CD4-positive, alpha-beta T cell treated with Interleukin-15 for 1 hour (primary cell): ENCODE results near the gene NUDT5.
"Not testable (repeated sequence)": the region's sequence is repeated elsewhere in the genome, so short reads cannot be mapped to it uniquely, and the experiment has no call there.

Source experiments
- DNase-seq: peaks from one replicate; pipeline ENCODE4 v3.0.0-alpha.2; 2020

The NUDT5 gene

DNA sequence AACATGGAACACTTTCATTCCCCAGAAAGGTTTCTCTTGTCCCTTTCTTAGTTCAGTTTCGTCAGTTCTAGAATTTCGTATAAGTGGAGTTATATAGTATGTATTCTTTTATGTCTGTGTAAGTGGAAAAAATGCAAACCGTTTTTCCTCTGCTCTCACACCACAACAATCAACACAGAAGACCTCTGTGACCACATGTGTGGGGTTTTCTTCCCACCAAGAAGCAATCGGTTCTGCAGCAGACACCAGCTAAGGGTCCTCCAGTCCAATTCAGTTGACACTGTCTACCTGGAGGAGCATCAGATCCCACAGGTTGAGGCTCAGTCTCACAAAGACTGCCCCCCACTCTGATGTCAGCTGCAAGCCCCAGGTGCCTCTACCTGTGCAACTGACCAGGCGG is 6.5 kb upstream of the NUDT5 start:
- DNase-seq = no peak

DNA sequence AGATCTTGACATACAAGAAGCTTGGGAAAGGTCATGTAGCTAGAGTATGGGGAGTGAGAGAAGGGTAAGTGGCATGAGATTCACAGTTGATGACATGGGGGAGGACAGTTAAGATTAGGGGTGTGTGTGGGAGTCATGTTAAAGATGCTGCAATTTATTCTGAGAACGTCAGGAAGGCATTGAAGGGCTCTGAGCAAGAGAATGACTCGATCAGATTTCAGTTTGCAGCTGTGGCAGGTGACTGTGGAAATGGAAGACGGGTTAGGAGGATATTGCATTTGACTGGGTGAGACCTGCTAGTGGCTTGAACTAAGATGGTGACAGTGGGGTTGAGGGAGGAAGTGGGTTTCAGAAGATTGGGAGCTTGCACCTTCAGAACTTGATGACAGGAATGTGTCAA is 5.9 kb upstream of the NUDT5 start:
- no peak for DNase-seq

DNA sequence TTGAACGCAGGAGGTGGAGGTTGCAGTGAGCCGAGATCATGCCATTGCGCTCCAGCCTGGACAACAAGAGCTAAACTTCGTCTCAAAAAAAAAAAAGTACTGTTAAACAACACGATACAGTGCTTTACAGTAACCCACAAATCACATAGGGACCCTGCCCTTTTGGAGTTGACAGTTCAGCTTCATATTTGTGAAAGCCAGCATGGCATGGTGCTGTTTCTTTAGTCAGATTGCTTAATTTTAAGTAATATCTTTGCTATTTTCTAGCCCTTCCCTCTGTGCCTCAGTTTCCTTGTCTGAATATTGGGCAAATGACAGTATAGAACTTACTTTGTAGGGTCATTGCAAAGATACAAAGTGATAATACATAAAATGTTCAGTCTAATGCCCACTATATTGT is 5.2 kb upstream of the NUDT5 start:
- no peak for DNase-seq

DNA sequence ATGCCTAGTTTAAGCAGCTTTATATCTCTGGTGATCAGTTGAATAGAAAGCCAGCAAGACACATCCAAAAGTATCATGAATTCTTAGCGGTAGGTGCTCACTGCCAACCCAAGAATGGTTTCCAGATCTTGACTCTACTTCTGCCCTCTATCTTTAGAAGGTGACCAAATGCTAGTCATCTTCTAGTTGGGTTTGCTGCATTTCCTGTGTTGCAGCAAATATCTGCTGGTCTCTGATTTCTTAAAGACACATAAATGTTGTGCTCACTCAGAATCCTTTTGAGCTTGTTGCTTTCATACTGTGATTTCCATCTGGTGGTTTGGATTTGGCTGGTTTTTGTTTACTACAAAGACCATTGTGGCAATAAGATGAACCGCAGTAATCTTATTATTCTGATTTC is 2.5 kb upstream of the NUDT5 start:
- DNase-seq = no peak

DNA sequence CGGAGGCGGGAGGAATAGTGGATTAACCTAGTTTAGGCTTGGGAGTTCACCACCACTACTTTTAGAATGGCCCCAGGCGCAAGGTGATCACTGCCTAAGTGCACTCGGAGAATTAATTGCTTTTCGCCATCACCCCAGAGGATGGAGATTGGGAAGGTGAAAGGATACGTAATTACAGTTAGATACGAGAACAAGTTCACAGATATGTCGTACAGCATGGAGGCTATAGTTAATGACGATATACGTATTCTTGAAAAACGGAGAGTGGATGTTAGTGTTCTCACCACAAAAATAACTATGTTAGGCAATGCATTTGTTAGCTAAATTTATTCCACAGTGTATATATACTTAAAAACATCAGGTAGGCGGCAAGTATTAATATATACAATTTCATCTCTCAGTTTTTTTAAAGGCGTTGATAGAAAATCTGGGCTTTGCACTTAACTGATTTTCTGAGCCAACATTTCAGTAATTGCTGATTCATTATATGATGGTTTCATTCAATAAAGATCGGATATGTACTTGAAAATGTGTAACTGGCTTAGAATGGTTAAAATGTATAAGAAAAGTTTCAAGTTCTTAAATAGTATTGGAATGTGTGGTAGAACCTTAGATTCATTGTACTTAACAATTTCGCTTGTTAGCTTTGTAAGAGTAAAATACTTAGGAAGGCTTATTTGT is 980 bp upstream of the NUDT5 start:
- DNase-seq = no peak

DNA sequence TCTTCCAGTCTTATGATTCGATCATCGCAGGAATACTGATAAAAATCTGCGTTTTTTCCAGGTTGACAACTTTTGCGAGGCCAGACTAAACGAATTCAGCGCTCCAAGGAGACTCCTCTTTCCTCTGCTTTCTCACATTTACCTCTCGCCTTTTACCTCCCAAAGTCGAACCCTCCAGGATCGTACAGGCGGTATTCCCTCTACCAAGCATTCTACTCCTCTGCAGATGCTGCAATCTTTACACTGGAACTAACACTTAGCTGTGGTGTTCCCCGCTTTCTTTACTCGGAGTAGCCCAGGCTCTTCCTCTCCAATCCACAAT is 449 bp downstream of the NUDT5 start:
- DNase-seq = no peak

DNA sequence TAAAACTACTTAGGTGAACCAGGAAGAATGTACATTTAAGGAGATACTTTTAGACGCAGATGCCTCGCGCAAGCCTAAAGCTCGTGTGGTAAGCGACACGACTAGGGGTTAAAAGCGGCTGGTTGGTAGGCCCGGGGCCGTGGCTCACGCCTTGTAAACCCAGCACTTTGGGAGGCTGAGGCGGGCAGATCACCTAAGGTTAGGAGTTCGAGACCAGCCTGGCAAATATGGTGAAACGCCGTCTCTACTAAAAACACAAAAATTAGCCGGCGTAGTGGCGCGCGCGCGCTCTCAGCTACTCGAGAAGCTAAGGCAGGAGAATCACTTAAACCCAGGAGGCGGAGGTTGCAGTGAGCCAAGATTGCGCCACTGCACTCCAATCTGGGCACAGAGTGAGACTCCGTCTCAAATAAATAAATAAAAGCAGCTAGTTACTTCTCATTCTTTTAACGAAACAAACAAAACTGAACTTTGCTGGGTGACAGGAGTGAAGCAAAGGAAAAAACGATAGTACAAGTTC is 879 bp downstream of the NUDT5 start:
- peak; percentile 27 for DNase-seq

DNA sequence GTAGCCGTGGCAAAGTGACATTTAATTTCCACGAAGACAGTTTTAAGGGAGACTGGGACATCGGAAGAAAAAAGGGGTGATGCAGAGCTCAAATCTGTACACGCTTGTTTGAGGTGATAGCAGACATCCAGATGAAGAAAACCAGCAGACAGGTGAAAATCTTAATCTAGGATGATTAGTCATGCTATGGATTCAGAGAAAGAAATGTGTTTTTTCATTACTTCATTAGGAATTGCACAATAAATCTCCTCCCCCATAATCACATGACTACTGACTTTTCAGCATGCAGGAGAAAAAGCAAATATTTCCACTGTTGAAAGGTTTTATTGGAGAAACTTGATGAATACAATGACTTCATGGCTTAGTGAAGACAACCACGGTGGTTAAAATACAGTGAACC is 2.5 kb downstream of the NUDT5 start:
- DNase-seq = no peak

DNA sequence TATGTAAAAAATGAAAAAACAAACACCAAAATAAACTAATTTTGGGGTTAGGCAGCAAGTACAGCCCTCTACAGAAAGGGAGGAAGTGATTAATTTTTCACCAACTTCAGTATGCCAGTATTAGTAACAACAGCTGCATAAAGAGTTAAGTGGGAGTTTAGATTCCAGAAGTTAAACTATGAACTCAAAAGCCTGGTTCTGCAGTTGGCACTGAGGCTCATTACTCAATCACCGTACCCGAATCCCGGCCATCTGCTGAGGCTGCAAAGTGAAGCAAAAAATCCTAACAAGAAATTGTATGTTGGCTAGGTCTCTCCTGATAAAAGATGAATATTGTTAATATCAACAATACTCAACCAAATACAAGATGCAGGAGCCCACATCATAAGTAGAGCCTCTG is 4.0 kb downstream of the NUDT5 start:
- no peak for DNase-seq

DNA sequence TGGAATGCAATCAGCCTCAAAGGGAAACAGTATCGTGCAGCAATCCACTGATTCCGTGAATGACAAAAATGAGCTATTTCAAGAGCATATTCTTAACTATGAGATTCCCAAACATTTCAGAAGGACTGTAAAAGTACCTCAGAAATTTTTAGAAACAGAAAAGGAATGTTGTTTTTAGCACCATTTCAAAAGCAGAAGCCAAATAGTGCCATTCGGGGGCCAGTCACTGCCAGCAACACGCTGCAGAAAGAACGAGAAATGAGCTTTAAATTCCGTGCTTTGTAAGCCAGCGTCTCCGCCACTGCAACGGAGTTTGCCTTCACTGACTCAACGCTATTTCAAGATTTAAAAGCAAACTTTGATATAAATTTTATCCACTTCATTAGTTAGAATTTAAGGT is 6.3 kb downstream of the NUDT5 start:
- DNase-seq = no peak

DNA sequence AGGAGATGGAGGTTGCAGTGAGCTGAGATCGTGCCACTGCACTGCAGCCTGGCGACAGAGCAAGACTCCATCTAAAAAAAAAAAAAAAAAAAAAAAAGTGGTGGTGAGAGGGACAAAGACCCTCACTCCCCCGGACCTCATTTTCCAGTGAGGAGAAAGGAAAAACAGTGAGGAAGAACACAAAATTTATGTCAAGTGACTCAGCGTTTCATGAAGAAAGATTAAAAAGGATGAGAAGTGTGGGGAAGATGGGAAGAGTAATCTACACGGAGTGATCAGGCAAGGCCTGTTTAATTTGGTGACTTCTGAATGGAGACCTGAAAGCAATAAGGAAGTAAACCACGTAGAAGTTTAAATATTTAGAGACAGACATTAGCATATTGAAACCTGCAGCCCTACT is 7.0 kb downstream of the NUDT5 start:
- DNase-seq = no peak

DNA sequence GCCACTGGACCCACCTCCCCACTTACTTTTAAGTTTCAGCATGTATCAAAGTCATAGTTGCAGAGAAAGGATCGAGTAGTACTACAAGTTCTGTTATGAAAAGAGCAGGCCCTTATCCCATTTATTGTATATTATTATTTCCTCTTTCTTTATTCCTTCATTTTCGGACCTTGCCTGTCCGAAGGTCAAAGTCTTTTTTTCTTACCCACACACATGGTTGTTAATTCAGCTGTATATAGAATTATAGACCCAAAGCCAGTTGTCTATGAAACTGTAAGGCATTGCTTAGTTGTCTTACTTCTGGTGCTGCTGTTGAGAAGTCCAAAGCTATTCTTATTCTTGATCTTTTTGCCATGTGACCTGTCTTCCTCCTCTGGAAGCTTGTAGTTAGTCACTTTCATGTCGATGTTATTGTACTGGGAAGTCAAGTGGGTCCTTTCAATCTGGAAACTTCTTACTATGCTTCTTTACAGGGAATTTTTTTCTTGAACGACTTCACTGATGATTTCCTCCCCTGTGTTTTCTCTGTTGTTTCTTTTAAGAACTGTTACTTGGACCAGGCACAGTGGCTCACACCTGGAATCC is 8.3 kb downstream of the NUDT5 start:
- no peak for DNase-seq

DNA sequence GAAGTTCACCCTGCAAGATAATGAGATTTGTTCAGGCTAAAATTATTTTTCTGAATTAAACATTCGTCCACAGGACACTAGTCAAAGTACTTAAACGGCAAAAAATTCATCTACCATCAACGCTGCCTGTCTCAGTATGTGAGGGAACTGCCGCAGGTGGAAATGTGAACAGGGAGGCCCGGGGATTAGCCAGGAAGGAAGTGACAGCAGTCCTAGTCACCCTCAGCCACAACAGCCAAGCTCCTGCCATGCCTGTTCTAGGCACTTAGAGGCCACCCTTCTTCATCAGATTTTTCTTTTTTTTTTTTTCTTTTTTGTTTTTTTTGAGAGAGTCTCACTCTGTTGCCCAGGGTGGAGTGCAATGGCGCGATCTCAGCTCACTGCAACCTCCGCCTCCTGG is 9.4 kb downstream of the NUDT5 start:
- DNase-seq = no peak

DNA sequence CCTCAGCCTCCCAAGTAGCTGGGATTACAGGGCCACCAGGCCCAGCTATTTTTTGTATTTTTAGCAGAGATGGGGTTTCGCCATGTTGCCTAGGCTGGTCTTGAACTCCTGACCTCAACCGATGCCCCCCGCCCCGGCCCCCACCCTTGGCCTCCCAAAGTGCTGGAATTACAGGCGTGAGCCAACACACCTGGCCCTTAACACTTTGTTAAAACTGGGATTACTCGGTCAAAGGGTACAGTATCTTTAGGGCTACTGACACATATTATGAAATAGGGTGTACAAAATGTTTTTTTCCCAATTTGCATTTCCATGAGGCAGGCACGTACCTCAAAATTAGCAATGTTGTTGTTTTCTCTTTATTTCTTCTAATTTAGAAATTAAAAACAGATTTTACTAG is 11.5 kb downstream of the NUDT5 start:
- no peak for DNase-seq

DNA sequence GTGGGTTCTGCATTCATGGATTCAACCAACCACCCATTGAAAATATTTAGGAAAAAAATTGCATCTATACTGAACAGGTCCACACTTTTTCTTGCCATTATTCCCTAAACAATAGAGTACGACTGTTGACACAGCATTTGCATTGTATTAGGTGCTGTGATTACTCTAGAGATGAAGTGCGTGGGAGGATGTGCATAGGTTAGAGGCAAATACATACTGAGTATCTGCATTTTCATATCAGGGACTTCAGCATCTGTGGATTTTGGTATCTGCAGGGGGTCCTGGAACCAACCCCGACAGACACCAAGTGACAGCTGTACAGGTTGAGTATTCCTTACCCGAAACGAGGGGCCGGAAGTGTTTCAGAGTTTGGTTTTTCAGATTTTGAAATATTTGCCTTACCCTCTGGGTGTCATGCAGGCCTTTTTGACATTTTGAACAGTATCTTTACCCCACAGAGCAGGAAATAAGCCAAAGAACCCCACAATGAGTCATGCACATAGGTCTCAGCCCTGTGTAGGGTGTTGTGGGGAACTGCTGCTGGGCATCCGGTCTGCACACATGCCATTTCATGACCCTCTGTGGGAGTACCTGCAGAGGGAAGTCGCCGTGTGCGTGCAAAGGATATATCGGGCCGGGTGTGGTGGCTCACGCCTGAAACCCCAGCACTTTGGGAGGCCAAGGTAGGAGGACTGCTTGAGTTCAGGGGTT is 14.5 kb downstream of the NUDT5 start:
- DNase-seq = peak; percentile 78

DNA sequence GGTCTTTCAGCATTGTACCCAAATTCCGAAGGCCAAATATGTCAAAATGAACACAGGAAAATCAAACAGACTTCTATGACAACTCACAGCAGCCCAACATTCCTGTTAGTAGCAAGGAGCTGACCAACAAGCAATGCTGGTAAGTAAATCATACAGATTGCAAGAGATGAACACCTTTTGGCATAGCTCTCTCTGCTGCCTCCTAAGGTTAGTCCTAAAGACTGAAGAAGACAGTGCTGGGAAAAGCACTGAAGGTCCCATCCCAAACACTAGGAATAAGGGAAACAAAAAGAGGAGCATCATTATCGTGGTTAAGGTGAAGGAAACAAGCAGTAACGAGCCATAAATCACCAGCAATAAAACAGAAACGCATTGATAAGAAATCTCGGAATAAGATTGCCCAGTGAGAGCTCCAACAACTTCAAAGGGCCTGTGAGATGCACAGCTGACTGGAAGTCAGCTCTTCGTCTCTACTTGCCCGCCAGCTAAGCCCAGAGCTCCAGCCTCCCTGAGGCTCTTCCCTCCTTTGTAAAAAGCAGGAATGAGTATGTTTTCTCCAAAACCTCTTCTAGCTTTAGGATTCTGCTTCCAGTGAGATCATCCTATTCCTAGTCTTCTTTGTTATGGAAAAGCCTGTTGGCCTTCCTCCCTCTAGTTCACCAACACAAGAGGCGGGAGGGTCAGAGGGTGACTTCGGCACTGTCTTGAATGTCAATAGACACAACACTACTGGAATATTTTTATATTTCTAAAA is 15.3 kb downstream of the NUDT5 start:
- no peak for DNase-seq

DNA sequence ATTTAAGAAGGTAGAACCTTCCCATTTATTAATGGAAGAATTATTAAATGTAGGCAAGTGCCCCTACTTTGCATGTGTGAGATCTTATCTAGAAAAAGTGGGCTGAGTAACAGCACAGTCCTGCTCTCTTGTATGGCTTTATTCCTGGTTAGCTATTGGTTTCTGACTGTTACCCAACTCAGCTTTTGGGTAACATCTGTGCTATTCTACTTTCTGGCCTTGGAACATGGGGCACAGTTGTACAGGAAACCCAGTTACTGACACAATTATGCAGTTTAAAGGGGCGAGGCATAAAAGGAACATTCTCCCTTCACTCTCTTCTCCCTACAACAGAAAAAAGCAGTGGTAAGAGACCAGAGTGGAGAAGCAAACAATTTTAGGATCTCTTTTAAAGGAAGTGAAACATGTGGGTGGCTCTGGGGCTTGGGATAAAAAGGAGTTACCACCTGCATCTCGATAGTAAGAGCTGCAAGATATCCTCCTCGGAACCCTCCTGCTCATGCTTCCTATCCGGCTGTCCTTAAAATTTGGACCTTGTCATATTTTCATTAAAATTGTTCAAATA is 16.0 kb downstream of the NUDT5 start:
- DNase-seq = no peak

DNA sequence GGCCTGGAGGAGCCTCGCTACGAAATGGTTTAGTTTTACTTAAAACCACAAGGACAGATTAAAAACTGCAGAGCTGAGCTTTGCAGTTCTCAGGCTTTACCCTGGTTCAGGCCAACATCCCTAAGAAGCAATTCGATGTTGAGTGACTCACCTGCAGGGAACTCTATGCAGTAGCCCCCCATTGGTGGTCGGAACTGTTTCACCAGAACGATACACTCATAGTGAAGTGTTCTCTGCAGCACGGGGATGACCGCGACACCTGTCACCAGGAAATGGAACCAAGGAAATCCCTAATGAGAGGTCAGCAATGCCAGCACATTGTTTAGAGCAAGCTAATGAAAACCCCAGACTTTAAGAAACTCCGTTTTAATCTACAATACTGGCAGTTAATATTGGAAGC is 18.0 kb downstream of the NUDT5 start:
- DNase-seq = no peak

DNA sequence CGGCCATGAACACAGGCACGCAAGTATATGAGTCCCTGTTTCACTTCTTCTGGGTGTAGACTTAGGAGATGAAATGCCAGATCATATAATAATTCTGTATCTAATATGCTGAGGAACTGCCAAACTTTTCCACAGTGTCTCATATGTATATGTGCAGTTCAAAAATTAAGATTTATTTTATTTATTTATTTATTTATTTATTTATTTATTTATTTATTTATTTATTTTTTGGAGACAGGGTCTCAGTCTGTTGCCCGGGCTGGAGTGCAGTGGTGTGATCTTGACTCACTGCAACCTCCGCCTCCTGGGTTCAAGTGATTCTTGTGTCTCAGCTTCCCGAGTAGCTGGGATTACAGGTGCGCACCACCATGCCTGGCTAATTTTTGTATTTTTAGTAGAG is 24.2 kb downstream of the NUDT5 start:
- not testable (repeated sequence) for DNase-seq

DNA sequence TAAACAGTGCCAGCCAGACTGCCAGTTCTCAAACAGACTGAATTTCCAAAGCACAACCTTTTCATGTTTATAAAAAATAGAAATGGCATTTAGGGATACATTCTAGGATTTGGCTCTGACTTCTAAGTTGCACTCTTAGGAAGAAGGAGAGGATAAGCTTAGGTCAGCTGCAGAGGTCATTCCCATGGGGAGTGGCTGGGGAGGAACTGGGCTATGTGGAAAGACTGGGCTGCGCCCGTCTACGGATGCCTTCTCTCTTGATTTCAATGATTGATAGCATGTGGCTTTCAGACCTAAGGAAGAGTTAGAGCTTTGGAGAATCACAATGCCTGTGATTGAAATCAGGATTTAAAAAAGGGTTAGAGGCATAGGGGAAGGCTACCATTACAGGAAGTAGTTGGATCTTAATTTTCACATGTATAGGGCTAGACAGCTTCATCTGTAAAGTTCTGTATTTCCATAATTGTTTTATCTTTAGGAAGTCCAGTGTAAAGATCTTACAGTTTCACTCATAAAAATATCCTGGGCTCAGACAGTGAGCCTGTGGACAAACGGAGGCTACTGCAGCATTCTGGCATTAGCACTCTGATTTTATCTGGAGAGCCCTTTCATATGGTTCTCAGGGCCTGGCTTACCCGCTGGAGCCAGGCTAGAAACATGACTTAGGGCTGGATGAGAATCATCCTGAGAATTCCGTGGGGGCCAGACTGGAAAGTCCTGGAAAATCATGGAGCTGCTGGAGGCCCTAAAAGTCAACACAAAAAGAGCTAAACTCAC is 29.5 kb downstream of the NUDT5 start:
- DNase-seq = no peak

DNA sequence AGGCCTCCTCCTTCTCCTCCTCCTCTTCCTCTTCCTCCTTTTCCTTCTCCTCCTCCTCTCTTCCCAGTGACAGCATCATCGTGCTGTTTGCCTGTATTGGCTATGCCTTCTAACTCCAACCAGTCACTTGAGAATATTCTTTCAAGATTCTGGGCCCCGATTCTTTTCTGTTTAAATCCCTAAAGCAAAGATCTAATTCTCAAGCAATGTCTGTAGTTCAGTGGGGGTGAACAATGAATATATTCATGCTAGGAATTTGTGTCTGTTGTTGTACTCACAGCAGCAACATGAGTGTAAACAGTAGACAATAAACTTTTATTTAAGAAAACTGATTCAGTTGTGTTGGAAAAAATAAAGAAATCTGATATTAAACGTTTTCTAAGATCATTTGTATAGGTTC is 30.7 kb downstream of the NUDT5 start:
- no peak for DNase-seq

DNA sequence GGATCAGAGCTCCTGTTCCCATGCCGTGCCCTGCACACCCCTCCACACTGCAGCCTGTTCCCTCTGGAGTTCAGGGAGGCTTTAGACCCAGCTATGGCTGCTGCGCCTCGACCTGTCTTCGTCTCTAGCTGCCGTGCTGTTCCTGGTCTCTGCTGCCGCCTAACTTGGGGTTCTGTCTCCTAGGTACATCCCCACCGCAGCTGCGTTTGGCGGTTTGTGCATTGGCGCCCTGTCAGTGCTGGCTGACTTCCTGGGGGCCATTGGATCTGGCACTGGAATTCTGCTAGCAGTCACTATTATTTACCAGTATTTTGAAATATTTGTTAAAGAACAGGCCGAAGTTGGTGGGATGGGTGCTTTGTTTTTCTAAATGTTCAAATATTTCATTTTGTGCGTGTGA is 31.6 kb downstream of the NUDT5 start:
- DNase-seq = no peak

DNA sequence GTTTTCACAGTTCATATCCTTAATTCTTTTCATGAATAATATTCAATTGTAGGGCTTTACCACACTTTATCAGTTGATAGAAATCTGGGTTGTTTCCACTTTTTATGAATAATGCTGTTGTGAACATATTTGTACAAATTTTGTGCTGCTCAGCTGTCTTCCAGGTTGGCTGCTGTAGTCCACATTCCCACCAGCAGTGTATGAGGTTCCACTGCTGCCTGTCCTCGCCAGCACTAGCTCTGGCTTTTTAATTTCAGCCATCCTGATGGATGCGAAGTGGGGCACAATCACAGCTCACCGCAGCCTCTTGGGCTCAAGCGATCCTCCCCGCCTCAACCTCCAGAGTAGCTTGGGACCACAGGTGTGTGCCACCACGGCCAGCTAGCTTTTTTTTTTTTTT is 32.8 kb downstream of the NUDT5 start:
- DNase-seq = no peak
